ENCODE results near the gene RNU6-8.

The RNU6-8 gene

DNA sequence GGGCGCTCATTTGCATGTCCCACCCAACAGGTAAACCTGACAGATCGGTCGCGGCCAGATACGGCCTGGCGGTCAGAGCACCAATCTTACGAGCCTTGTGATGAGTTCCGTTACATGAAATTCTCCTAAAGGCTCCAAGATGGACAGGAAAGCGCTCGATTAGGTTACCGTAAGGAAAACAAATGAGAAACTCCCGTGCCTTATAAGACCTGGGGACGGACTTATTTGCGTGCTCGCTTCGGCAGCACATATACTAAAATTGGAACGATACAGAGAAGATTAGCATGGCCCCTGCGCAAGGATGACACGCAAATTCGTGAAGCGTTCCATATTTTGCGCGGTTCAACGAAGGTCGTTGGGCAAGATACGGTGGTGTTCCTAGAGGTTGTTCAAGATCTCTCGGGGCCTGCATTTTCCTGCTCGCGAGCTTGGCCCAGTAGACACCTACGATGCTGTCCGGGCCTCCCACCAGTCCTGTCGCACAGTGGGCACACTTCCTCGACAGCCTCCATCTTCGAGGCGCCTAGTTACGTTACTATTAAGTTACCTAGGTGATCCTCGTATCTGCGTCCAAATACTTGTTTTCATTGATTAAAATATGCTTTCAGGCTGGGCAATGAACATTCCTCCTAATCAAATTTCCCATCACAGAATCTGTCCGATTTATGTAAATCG lies 1.1 kb downstream of the RNU6-8 start, which contains the start of gene RNU6-7:
Gene RNU6-7, plus strand, starts transcription at position 230 of the 675 bp plus-strand sequence.
- Histone ChIP-seq H3F3A (ENCODE audit: insufficient read depth, low read length) (peaks cover 35% of the 10 kb centered on the region), H3K27ac (ENCODE audit: low read length) (peak within 1 kb of the TSS; percentile 88), H3K79me2 (ENCODE audit: low read length) (no peaks in the 10 kb centered on the region), H3K4me3 (ENCODE audit: low read length) (peak within 1 kb of the TSS; percentile 66), H3K9ac (ENCODE audit: low read length) (peak within 1 kb of the TSS; percentile 67), H3K4me1 (ENCODE audit: low read length) (peaks cover 38% of the 10 kb centered on the region), H3K9me2 (replicated peaks; ENCODE audit: insufficient read depth, low read length) (no peaks in the 10 kb centered on the region), H3K4me2 (ENCODE audit: low read depth, low read length) (peak within 1 kb of the TSS; percentile 94), H4K20me1 (ENCODE audit: insufficient read depth, low read length) (no peaks in the 10 kb centered on the region), H3K9me3 (replicated peaks; ENCODE audit: insufficient read depth, low read length) (no peaks in the 10 kb centered on the region), H2AFZ (ENCODE audit: low read length) (peak within 1 kb of the TSS; percentile 74), H3K27me3 (replicated peaks; ENCODE audit: insufficient read depth, low read length) (no peaks in the 10 kb centered on the region), H3K36me3 (replicated peaks; ENCODE audit: insufficient read depth, low read length) (no peaks in the 10 kb centered on the region)
- TF ChIP-seq EZH2 (optimal IDR thresholded peaks at IDR 0.05; ENCODE audit: low read depth, low read length), result no peak
- no peak for TF ChIP-seq EZH2phosphoT487 (IDR thresholded peaks at IDR 0.05; ENCODE audit: low read length)
- TF ChIP-seq, protein P1, sequence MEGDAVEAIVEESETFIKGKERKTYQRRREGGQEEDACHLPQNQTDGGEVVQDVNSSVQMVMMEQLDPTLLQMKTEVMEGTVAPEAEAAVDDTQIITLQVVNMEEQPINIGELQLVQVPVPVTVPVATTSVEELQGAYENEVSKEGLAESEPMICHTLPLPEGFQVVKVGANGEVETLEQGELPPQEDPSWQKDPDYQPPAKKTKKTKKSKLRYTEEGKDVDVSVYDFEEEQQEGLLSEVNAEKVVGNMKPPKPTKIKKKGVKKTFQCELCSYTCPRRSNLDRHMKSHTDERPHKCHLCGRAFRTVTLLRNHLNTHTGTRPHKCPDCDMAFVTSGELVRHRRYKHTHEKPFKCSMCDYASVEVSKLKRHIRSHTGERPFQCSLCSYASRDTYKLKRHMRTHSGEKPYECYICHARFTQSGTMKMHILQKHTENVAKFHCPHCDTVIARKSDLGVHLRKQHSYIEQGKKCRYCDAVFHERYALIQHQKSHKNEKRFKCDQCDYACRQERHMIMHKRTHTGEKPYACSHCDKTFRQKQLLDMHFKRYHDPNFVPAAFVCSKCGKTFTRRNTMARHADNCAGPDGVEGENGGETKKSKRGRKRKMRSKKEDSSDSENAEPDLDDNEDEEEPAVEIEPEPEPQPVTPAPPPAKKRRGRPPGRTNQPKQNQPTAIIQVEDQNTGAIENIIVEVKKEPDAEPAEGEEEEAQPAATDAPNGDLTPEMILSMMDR (IDR thresholded peaks at IDR 0.05; ENCODE audit: low read length), result no peak
- DNase-seq, result no peak

DNA sequence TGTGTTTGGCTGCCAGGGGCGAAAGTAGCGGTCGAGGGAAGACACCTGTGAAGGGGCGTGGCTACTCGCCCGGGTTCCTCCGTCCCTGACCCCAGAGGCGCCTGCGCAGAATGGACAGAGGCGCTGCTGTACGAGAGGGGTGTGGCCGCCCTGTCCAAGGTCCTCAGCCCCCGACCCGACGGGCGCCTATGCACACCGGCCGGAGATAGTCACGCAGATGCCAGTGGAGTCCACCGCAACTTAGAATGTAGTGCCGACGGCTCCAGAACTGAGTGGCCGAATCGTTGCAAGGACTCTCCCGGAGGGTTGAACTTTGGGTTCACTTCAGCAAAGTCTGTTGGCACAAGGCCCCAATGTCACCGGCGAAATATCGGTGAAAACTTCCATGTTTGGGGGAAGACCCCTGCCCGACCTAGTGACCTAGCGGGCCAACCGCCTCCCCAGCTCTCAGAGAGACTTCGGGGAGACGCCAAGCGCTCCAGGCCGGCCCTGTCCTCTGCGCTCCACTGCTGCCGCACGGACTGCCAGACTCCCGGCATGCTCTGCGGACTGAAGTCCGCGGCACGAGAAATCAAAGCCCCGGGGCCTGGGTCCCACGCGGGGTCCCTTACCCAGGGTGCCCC lies 1.8 kb downstream of the RNU6-8 start:
- H3K4me3 ChIP-seq (ENCODE audit: low read length), result peak overlapping the region; percentile 66
- no peaks in the 10 kb centered on the region for H3K9me3 ChIP-seq (replicated peaks; ENCODE audit: insufficient read depth, low read length)
- no peaks in the 10 kb centered on the region for H3K79me2 ChIP-seq (ENCODE audit: low read length)
- no peaks in the 10 kb centered on the region for H4K20me1 ChIP-seq (ENCODE audit: insufficient read depth, low read length)
- H3K9me2 ChIP-seq (replicated peaks; ENCODE audit: insufficient read depth, low read length), result no peaks in the 10 kb centered on the region
- peak overlapping the region; percentile 94 for H3K4me2 ChIP-seq (ENCODE audit: low read depth, low read length)
- peak overlapping the region; percentile 88; the same call in 1 of the 2 replicates for H3K27ac ChIP-seq (ENCODE audit: low read length)
- H3K4me1 ChIP-seq (ENCODE audit: low read length), result peaks cover 32% of the 10 kb centered on the region
- H3K27me3 ChIP-seq (replicated peaks; ENCODE audit: insufficient read depth, low read length), result no peaks in the 10 kb centered on the region
- H3K9ac ChIP-seq (ENCODE audit: low read length), result peak overlapping the region; percentile 67
- DNase-seq, result peak; percentile 83
- no peaks in the 10 kb centered on the region for H3K36me3 ChIP-seq (replicated peaks; ENCODE audit: insufficient read depth, low read length)
- peak overlapping the region; percentile 74 for H2AFZ ChIP-seq (ENCODE audit: low read length)
- peaks cover 29% of the 10 kb centered on the region for H3F3A ChIP-seq (ENCODE audit: insufficient read depth, low read length)
- TF ChIP-seq EZH2phosphoT487 (IDR thresholded peaks at IDR 0.05; ENCODE audit: low read length) (no peak), EZH2 (optimal IDR thresholded peaks at IDR 0.05; ENCODE audit: low read depth, low read length) (no peak)
- TF ChIP-seq, protein P1 (IDR thresholded peaks at IDR 0.05; ENCODE audit: low read length), result no peak

DNA sequence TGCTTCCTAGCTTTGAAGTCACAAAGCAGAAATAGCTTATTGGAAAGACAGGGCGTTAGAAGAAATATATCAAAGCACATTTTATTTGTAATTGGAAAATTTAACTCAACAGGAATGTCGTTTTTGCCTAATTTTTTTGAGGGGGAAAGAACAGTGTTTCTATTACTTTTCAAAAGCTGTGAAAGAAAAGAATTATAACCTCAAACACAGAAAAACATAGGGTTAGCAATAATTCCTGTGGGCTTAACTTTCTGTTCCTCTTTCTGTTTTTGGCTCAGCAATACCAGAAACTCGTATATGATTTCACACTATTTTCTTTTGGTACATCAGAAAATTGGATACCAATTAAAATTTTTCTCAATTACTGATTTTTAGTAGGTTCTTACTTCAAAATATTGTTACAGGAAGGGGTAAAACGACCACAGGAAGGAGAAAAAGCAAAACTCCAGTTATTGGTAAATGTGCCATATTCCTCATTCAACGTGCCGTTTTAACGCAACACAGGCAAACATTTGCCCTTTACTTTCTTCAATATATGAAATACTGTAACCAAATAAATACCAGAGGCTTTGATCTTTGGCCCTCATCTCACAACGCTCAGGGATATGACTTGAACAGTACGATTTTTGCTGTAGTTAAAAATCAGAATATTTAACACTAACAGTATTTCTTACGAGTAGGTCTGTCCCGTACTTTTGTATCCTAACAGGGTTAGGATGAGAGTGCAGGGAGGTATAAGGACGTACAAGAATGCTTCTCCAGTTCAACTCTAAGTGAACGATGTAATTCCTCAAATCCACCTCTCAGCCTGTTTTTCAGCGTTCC lies 2.5 kb downstream of the RNU6-8 start:
- peak overlapping the region; percentile 67 for H3K9ac ChIP-seq (ENCODE audit: low read length)
- H3K9me2 ChIP-seq (replicated peaks; ENCODE audit: insufficient read depth, low read length), result no peaks in the 10 kb centered on the region
- no peaks in the 10 kb centered on the region for H3K9me3 ChIP-seq (replicated peaks; ENCODE audit: insufficient read depth, low read length)
- H2AFZ ChIP-seq (ENCODE audit: low read length), result no peak overlapping the region
- peak overlapping the region; percentile 66 for H3K4me3 ChIP-seq (ENCODE audit: low read length)
- H4K20me1 ChIP-seq (ENCODE audit: insufficient read depth, low read length), result no peaks in the 10 kb centered on the region
- H3K4me2 ChIP-seq (ENCODE audit: low read depth, low read length), result peak overlapping the region; percentile 94
- no peaks in the 10 kb centered on the region for H3K27me3 ChIP-seq (replicated peaks; ENCODE audit: insufficient read depth, low read length)
- TF ChIP-seq EZH2phosphoT487 (IDR thresholded peaks at IDR 0.05; ENCODE audit: low read length), result no peak
- TF ChIP-seq EZH2 (optimal IDR thresholded peaks at IDR 0.05; ENCODE audit: low read depth, low read length), result no peak
- TF ChIP-seq, protein P1 (IDR thresholded peaks at IDR 0.05; ENCODE audit: low read length), result no peak
- no peaks in the 10 kb centered on the region for H3K79me2 ChIP-seq (ENCODE audit: low read length)
- H3K36me3 ChIP-seq (replicated peaks; ENCODE audit: insufficient read depth, low read length), result no peaks in the 10 kb centered on the region
- peaks cover 25% of the 10 kb centered on the region for H3F3A ChIP-seq (ENCODE audit: insufficient read depth, low read length)
- peak; percentile 28 for DNase-seq
- H3K27ac ChIP-seq (ENCODE audit: low read length), result peak overlapping the region; percentile 88
- peaks cover 26% of the 10 kb centered on the region; the same call in 1 of the 2 replicates for H3K4me1 ChIP-seq (ENCODE audit: low read length)
